Measurements from ENCODE around the gene PRKCE.

The PRKCE gene

GRCh38 chr2:46024146-46024779, 372.8 kb downstream of the PRKCE start:
- ChIA-PET POLR2A (ENCODE audit: low non-redundant PET) (interaction anchor here (0.6 kb wide), 1 partner anchor 14 kb away, joined by 9 read pairs; no protein-coding TSS in a partner anchor), CTCF (no interaction called here)
- no peak overlapping the region for H3K27ac ChIP-seq

GRCh38 chr2:46025081-46025480, 373.6 kb downstream of the PRKCE start:
- CTCF ChIA-PET: no interaction called here
- DNase-seq (ENCODE audit: low spot score): no peak
- no peak for TF ChIP-seq CTCF (conservative IDR thresholded peaks at IDR 0.05; ENCODE audit: low read depth)
- H3K27ac ChIP-seq: no peak overlapping the region
- POLR2A ChIA-PET (ENCODE audit: low non-redundant PET): no interaction called here

More at GRCh38 chr2:46024146-46024779, 372.8 kb downstream of the PRKCE start:
- no peak for TF ChIP-seq CTCF (conservative IDR thresholded peaks at IDR 0.05; ENCODE audit: low read depth)
- DNase-seq (ENCODE audit: low spot score): no peak

GRCh38 chr2:46025676-46026075, 374.2 kb downstream of the PRKCE start:
- POLR2A ChIA-PET (ENCODE audit: low non-redundant PET): no interaction called here
- TF ChIP-seq CTCF (conservative IDR thresholded peaks at IDR 0.05; ENCODE audit: low read depth): no peak
- DNase-seq (ENCODE audit: low spot score): no peak
- CTCF ChIA-PET: interaction anchor here (0.6 kb wide), 1 partner anchor 53 kb away, joined by 3 read pairs; no protein-coding TSS in a partner anchor
- no peak overlapping the region for H3K27ac ChIP-seq

GRCh38 chr2:46026431-46026830, 375.0 kb downstream of the PRKCE start:
- no peak for DNase-seq (ENCODE audit: low spot score)
- POLR2A ChIA-PET (ENCODE audit: low non-redundant PET): no interaction called here
- no peak overlapping the region for H3K27ac ChIP-seq
- TF ChIP-seq CTCF (conservative IDR thresholded peaks at IDR 0.05; ENCODE audit: low read depth): no peak
- CTCF ChIA-PET: interaction anchor here (0.6 kb wide), 1 partner anchor 52 kb away, joined by 3 read pairs; no protein-coding TSS in a partner anchor

- CTCF ChIA-PET: interaction anchor here (0.6 kb wide), 1 partner anchor 129 kb away, joined by 3 read pairs; no protein-coding TSS in a partner anchor
Observed at GRCh38 chr2:46029332-46029811, 377.9 kb downstream of the PRKCE start.

GRCh38 chr2:46030330-46030729, 378.9 kb downstream of the PRKCE start:
- DNase-seq (ENCODE audit: low spot score): no peak
- H3K27ac ChIP-seq: no peak overlapping the region
- no peak for TF ChIP-seq CTCF (conservative IDR thresholded peaks at IDR 0.05; ENCODE audit: low read depth)
- ChIA-PET POLR2A (ENCODE audit: low non-redundant PET) (no interaction called here), CTCF (interaction anchor here (1.2 kb wide), 1 partner anchor 19 kb away, joined by 3 read pairs; no protein-coding TSS in a partner anchor)

More at GRCh38 chr2:46029332-46029811, 377.9 kb downstream of the PRKCE start:
- H3K27ac ChIP-seq: no peak overlapping the region
- DNase-seq (ENCODE audit: low spot score): peak; percentile 22
- POLR2A ChIA-PET (ENCODE audit: low non-redundant PET): no interaction called here
- TF ChIP-seq CTCF (conservative IDR thresholded peaks at IDR 0.05; ENCODE audit: low read depth): no peak

Data from RWPE1 (cell line).